CD4-positive, alpha-beta T cell (primary cell): ENCODE data around the gene GXYLT1. TPM values are rescaled to one million over a fixed set of nuclear protein-coding genes. Genes with fewer than 3 reads are reported as not detected.

Experiments used
- ATAC-seq: fragments of 200-7000 bp; cut with Tn5 transposase; one replicate; pipeline ENCODE4 v1.10.0; 2022; ENCODE audit warnings: mild to moderate bottlenecking; ENCODE audit not compliant: poor library complexity
- CTCF ChIA-PET: fragments of 350-600 bp; sonication (Branson Sonifier 250); formaldehyde crosslinking; loops from one replicate; lab custom pipeline; 2021; ENCODE audit warnings: antibody characterized with exemption, inconsistent platforms; lab: Charles Lee
- POLR2A ChIA-PET: fragments of 350-600 bp; sonication (Branson Sonifier 250); formaldehyde crosslinking; loops from one replicate; lab custom pipeline; 2021; ENCODE audit warnings: antibody characterized with exemption, inconsistent platforms; lab: Charles Lee
- DNase-seq, 14 experiments: peaks; one replicate each; pipeline ENCODE4 v3.0.0-alpha.2; 2013 to 2020; ENCODE audit warnings: mixed read lengths in 2 of 14
- H3K27ac ChIP-seq, 2 donors: one replicate each; pipeline versions ENCODE4 v1.5.1 to v1.7.0; 2013; ENCODE audit warnings: low read length in 2 of 2, low read depth in 1 of 2, mild to moderate bottlenecking in 1 of 2
- H3K27me3 ChIP-seq, 2 experiments: 1 replicate in 1 of 2; 2 replicates in 1 of 2; pipeline versions ENCODE4 v1.6.1 to v1.7.0; 2013; ENCODE audit warnings: low read length in 2 of 2, control low read depth in 1 of 2, mild to moderate bottlenecking in 1 of 2, moderate library complexity in 1 of 2; ENCODE audit not compliant: insufficient read depth in 2 of 2, control insufficient read depth in 1 of 2
- H3K36me3 ChIP-seq: one replicate; pipeline ENCODE4 v1.6.1; 2013; ENCODE audit warnings: low read length, control low read depth; ENCODE audit not compliant: insufficient read depth
- H3K4me1 ChIP-seq: one replicate; pipeline ENCODE4 v1.6.1; 2013; ENCODE audit warnings: low read length, control low read depth; ENCODE audit not compliant: insufficient read depth
- H3K4me3 ChIP-seq: one replicate; pipeline ENCODE4 v1.5.1; 2013; ENCODE audit warnings: mild to moderate bottlenecking, low read length, moderate library complexity
- H3K9me3 ChIP-seq, 2 experiments: 1 replicate in 1 of 2; 2 replicates in 1 of 2; pipeline versions ENCODE4 v1.6.1 to v1.7.0; 2013; ENCODE audit warnings: low read length in 2 of 2, mild to moderate bottlenecking in 2 of 2, control low read depth in 1 of 2, moderate library complexity in 1 of 2; ENCODE audit not compliant: control insufficient read depth in 1 of 2, insufficient read depth in 1 of 2
- H3K27ac Mint-ChIP-seq: one replicate; pipeline ENCODE4 v1.8.0; 2020; ENCODE audit warnings: mixed read lengths
- H3K27me3 Mint-ChIP-seq: one replicate; pipeline ENCODE4 v1.8.0; 2021; ENCODE audit warnings: mixed read lengths
- H3K36me3 Mint-ChIP-seq: one replicate; pipeline ENCODE4 v1.8.0; 2021; ENCODE audit warnings: low read depth, mixed read lengths
- H3K4me1 Mint-ChIP-seq: one replicate; pipeline ENCODE4 v1.8.0; 2021; ENCODE audit warnings: low read depth, mixed read lengths
- H3K4me3 Mint-ChIP-seq: one replicate; pipeline ENCODE4 v1.8.0; 2020; ENCODE audit warnings: mild to moderate bottlenecking, mixed read lengths
- H3K9me3 Mint-ChIP-seq: one replicate; pipeline ENCODE4 v1.8.0; 2020; ENCODE audit warnings: mixed read lengths
- intact Hi-C, 2 experiments: fragments of 100-400 bp; cut with DNase I in 1 of 2; cut with micrococcal nuclease in 1 of 2; formaldehyde crosslinking; loops; one replicate each; pipeline versions ENCODE4 v1.15.1 to v1.9.0; 2023 to 2025; cut with DNase I, micrococcal nuclease
- polyA plus RNA-seq, 2 donors: library from polyadenylated mRNA; unstranded; fragments of 120-200 nt; gene quantifications; one replicate each; pipeline ENCODE4 v1.2.1, GENCODE V29; 2013
- total RNA-seq, 174 experiments: library from RNA in 2 of 174; stranded (reverse) in 2 of 174; gene quantifications; one replicate each; pipeline ENCODE4 v1.2.3 and lab custom pipeline; 2021 to 2026
- TF ChIP-seq, protein P1 (sequence below): fragments of 200-600 bp; IDR thresholded peaks from one replicate; pipeline ENCODE4 v1.8.0; 2022; ENCODE audit warnings: antibody characterized with exemption, mild to moderate bottlenecking

Gene GXYLT1
- total RNA-seq (1 to 10 TPM; 8.0 to 8.2 TPM), total RNA-seq (lab: John Stamatoyannopoulos, UW) (9.1 to 69.7 (median 31.7) reads per million in 172 experiments)
- polyA plus RNA-seq (2013, experiment 1 of 2), result 8.0 TPM
- polyA plus RNA-seq (2013, experiment 2 of 2), result 4.9 TPM

DNA sequence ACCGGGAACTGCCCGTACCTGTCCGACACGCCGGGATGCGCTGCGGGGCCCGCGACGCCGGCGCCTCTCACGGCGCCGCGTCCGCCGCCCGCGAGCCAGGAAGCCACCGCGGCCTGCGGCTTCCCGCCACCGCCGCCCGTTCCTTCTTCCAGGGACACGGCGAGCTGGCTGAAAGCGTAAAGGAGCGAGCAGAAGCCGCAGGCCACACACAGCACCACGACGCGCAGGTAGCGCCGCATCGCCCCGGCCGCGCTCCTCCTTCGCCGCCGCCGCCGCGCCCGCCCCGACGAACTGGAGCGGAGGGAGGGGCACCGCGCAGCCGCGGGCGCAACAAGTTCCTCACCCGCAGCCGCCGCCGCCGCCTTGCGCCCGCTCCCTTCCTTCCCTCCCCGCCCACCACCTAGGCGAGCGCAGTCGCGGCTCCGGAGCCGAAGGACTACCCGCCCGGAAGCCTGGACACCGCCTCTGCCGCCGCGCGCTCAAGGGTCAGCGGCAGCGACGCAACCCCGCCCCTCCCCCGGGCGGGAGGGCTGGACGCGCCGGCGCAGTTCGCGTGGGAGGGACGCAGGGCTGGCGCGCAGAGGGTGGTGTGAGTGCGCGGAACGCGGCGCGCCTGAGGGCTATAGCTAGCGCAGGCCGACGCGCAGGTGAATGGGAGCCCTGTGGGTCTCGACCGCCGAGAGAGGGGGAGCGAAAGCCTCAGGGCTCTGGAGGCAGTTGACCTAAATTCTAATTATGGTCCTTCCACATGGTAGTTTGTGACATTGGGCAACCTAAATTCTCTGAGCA is at the start of gene GXYLT1:
Gene GXYLT1 (minus strand): TSS at position 467 of the 789 bp plus-strand sequence. CDS start 228 bp downstream, at position 239.
- Histone ChIP-seq H3K36me3 (no peaks in the 10 kb centered on the region), H3K27me3 (no peaks in the 10 kb centered on the region), H3K9me3 (no peaks in the 10 kb centered on the region), H3K4me1 (peaks cover 17% of the 10 kb centered on the region), H3K27ac (peak within 1 kb of the TSS; percentile 43 to 59), H3K4me3 (peak within 1 kb of the TSS; percentile 76)
- TF ChIP-seq, protein P1, sequence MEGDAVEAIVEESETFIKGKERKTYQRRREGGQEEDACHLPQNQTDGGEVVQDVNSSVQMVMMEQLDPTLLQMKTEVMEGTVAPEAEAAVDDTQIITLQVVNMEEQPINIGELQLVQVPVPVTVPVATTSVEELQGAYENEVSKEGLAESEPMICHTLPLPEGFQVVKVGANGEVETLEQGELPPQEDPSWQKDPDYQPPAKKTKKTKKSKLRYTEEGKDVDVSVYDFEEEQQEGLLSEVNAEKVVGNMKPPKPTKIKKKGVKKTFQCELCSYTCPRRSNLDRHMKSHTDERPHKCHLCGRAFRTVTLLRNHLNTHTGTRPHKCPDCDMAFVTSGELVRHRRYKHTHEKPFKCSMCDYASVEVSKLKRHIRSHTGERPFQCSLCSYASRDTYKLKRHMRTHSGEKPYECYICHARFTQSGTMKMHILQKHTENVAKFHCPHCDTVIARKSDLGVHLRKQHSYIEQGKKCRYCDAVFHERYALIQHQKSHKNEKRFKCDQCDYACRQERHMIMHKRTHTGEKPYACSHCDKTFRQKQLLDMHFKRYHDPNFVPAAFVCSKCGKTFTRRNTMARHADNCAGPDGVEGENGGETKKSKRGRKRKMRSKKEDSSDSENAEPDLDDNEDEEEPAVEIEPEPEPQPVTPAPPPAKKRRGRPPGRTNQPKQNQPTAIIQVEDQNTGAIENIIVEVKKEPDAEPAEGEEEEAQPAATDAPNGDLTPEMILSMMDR, result no peak
- no peaks in the 10 kb centered on the region for H3K27me3 Mint-ChIP-seq
- H3K27ac Mint-ChIP-seq, result peak within 1 kb of the TSS; percentile 79
- peak within 1 kb of the TSS; percentile 95 for H3K4me3 Mint-ChIP-seq
- DNase-seq, result peak; percentile 55 to 89 (median 76)
- intact Hi-C loops, result loop anchor here (2.0 to 5.0 kb wide), 4 partner anchors 42 to 182 kb away; partner anchors contain the start of genes PPHLN1 (in 1 of the 2), YAF2 (in 1 of the 2) and ZCRB1 (in 1 of the 2)
- ChIA-PET CTCF (interaction anchor here (0.5 to 1.3 kb wide), 2 partner anchors 47 to 65 kb away, joined by 3 to 4 read pairs; no protein-coding TSS in a partner anchor), POLR2A (interaction anchor here (1.3 to 1.8 kb wide), 6 partner anchors 16 to 182 kb away, joined by 3 to 11 read pairs (median 7); partner anchors contain the start of genes PPHLN1 and ZCRB1)
- H3K9me3 Mint-ChIP-seq, result no peaks in the 10 kb centered on the region
- ATAC-seq, result peak; percentile 81
- H3K36me3 Mint-ChIP-seq, result peaks cover 9% of the 10 kb centered on the region
- H3K4me1 Mint-ChIP-seq, result peaks cover 47% of the 10 kb centered on the region

- Histone ChIP-seq H3K36me3 (peaks cover 42% of the 10 kb centered on the region), H3K4me1 (no peaks in the 10 kb centered on the region), H3K27me3 (no peaks in the 10 kb centered on the region), H3K9me3 (no peaks in the 10 kb centered on the region), H3K27ac (no peak overlapping the region), H3K4me3 (no peak overlapping the region)
- Mint-ChIP-seq H3K36me3 (peaks cover 69% of the 10 kb centered on the region), H3K4me3 (no peak overlapping the region), H3K4me1 (peaks cover 8% of the 10 kb centered on the region), H3K27me3 (no peaks in the 10 kb centered on the region), H3K9me3 (no peaks in the 10 kb centered on the region), H3K27ac (no peak overlapping the region)
- intact Hi-C loops, result no loop called here
- DNase-seq (no peak), ATAC-seq (no peak)
- ChIA-PET POLR2A (no interaction called here), CTCF (no interaction called here)
- TF ChIP-seq, protein P1, result no peak
Observed at GRCh38 chr12:42192686-42193085, 48.0 kb upstream of the GXYLT1 start.

GRCh38 chr12:42192258-42192657 is 47.6 kb upstream of the GXYLT1 start:
- Mint-ChIP-seq H3K4me1 (peaks cover 8% of the 10 kb centered on the region), H3K27ac (no peak overlapping the region), H3K36me3 (peaks cover 66% of the 10 kb centered on the region), H3K27me3 (no peaks in the 10 kb centered on the region), H3K9me3 (no peaks in the 10 kb centered on the region), H3K4me3 (no peak overlapping the region)
- CTCF ChIA-PET, result no interaction called here
- intact Hi-C loops, result no loop called here
- ATAC-seq (no peak), DNase-seq (no peak)
- TF ChIP-seq, protein P1, result no peak
- no peak overlapping the region for H3K4me3 ChIP-seq
- POLR2A ChIA-PET, result no interaction called here
- no peaks in the 10 kb centered on the region for H3K4me1 ChIP-seq
- H3K27ac ChIP-seq, result no peak overlapping the region
- H3K9me3 ChIP-seq, result no peaks in the 10 kb centered on the region
- H3K27me3 ChIP-seq, result no peaks in the 10 kb centered on the region
- H3K36me3 ChIP-seq, result peaks cover 42% of the 10 kb centered on the region
